ENCODE results near the gene SNX27.
"Not testable (repeated sequence)": the region's sequence is repeated elsewhere in the genome, so short reads cannot be mapped to it uniquely, and the experiment has no call there.

SNX27 gene

DNA sequence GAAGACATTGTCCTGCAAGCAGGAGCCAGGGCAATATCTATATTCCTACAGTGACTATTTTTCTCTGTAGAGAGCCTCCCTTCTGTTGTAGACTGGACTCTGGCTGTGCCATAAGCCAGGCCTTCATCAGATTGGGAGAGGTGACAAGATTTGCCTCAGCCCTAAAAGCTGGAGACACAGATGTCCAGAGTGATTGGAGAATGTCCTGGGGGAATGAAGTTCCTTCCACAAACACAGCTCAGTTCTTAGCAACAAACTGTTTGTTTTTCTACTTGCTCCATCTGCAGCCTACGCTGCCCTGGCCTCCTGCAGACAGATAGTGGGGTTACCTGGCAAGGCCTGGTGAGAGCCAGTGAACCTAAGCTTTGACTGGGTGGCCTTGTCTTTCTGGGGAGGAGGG lies 29.9 kb upstream of the SNX27 start:
- Histone ChIP-seq H3K4me1 (ENCODE audit: control insufficient read depth, insufficient read depth, low read length) (peaks cover 33% of the 10 kb centered on the region), H3K36me3 (ENCODE audit: control insufficient read depth, insufficient read depth, low read length) (peaks cover 4% of the 10 kb centered on the region), H3K4me3 (ENCODE audit: low read length) (no peak overlapping the region), H3K9me3 (ENCODE audit: control insufficient read depth, low read length) (no peaks in the 10 kb centered on the region), H3K27me3 (ENCODE audit: control insufficient read depth, insufficient read depth, low read length) (no peaks in the 10 kb centered on the region), H3K9ac (ENCODE audit: low read length) (no peak overlapping the region)

DNA sequence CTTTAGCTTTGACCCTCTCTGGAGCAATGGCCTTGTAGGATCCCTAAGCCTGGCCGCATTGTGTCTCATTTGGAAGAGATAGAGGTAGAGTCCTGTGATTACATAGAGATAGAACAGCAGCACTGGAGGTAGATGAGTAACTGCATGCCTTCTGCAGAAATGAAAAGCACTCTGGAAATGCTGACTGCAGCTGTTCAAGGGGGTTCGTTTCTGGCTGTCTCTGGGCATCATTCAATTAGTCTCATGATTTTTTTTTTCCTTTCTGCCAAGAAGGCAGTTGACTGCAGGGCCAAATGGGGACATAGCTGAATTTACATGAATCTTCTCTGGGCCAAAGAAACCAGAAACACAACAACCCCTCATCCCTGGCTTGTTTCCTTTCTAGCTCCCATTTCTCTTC lies 28.1 kb upstream of the SNX27 start:
- H3K36me3 ChIP-seq (ENCODE audit: control insufficient read depth, insufficient read depth, low read length), result peaks cover 4% of the 10 kb centered on the region

DNA sequence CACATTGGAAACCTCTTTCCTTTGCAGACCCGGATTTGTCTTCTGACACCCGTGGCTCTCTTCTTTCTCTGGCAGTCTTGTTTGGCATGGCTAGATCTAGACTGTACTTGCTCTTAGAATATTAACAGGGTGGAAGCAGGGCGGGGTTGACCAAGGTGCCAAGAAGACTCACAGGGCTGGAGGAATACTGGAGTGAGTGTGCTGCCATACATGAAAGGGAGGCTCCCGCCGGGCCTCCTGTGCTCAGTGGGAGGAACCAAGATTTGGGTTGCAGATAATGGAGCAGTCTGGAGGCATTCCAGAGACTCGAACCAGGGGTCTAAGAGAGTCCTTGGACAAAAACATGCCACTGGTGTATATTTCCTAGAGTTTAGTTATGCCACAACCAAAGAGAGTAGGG lies 27.6 kb upstream of the SNX27 start:
- peaks cover 27% of the 10 kb centered on the region for H3K4me1 ChIP-seq (ENCODE audit: control insufficient read depth, insufficient read depth, low read length)
- peaks cover 4% of the 10 kb centered on the region for H3K36me3 ChIP-seq (ENCODE audit: control insufficient read depth, insufficient read depth, low read length)
- no peak overlapping the region for H3K4me3 ChIP-seq (ENCODE audit: low read length)
- no peak overlapping the region for H3K9ac ChIP-seq (ENCODE audit: low read length)
- no peaks in the 10 kb centered on the region for H3K9me3 ChIP-seq (ENCODE audit: control insufficient read depth, low read length)
- no peaks in the 10 kb centered on the region for H3K27me3 ChIP-seq (ENCODE audit: control insufficient read depth, insufficient read depth, low read length)

More for the DNA sequence above, 28.1 kb upstream of the SNX27 start:
- Histone ChIP-seq H3K4me3 (ENCODE audit: low read length) (no peak overlapping the region), H3K4me1 (ENCODE audit: control insufficient read depth, insufficient read depth, low read length) (peaks cover 29% of the 10 kb centered on the region), H3K9ac (ENCODE audit: low read length) (no peak overlapping the region), H3K27me3 (ENCODE audit: control insufficient read depth, insufficient read depth, low read length) (no peaks in the 10 kb centered on the region), H3K9me3 (ENCODE audit: control insufficient read depth, low read length) (no peaks in the 10 kb centered on the region)

DNA sequence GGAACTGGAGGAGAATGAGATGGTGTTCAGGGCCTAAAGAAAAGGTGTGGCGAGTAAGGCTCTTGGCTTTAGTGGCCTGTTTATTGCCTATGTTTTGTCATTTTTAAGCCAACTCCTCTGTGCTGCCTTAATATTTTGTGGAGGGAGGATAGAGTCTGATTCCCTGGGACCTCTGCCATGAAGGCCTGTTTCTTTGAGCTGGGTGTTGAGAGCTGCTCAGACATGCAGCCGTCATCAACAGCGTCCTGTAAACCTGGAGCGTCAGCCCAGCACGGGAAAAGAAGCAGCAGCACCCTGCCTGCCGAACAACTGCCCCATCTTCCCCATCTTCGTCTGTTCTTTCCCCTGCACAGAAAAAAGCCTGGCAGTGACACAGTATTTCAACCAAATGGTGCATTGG lies 27.1 kb upstream of the SNX27 start:
- H3K4me3 ChIP-seq (ENCODE audit: low read length), result no peak overlapping the region
- H3K9ac ChIP-seq (ENCODE audit: low read length), result no peak overlapping the region
- no peaks in the 10 kb centered on the region for H3K9me3 ChIP-seq (ENCODE audit: control insufficient read depth, low read length)
- H3K4me1 ChIP-seq (ENCODE audit: control insufficient read depth, insufficient read depth, low read length), result peaks cover 27% of the 10 kb centered on the region
- no peaks in the 10 kb centered on the region for H3K27me3 ChIP-seq (ENCODE audit: control insufficient read depth, insufficient read depth, low read length)
- H3K36me3 ChIP-seq (ENCODE audit: control insufficient read depth, insufficient read depth, low read length), result peaks cover 4% of the 10 kb centered on the region

DNA sequence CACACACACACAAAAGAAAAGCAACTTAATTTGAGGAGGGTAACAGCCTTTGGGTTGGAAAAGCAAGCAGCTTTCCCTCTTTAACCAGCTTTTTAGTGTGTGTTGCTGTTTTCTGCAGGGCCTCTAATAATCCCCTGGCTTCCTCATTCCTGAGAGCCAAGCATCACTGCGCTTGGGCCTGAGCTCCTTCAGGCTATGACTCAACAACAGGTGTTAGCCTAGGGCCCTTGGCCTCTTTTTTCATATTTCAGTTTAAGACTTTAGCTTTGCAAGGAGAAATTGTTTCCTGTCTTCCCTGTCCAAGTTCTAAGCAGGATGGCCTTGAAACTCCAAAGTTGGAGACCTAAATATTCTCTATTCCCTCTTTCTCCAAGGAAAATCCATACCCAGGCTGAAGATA lies 26.2 kb upstream of the SNX27 start:
- H3K27me3 ChIP-seq (ENCODE audit: control insufficient read depth, insufficient read depth, low read length), result no peaks in the 10 kb centered on the region
- no peak overlapping the region for H3K4me3 ChIP-seq (ENCODE audit: low read length)
- H3K36me3 ChIP-seq (ENCODE audit: control insufficient read depth, insufficient read depth, low read length), result peaks cover 4% of the 10 kb centered on the region
- H3K9me3 ChIP-seq (ENCODE audit: control insufficient read depth, low read length), result no peaks in the 10 kb centered on the region
- H3K9ac ChIP-seq (ENCODE audit: low read length), result no peak overlapping the region
- H3K4me1 ChIP-seq (ENCODE audit: control insufficient read depth, insufficient read depth, low read length), result peaks cover 27% of the 10 kb centered on the region

DNA sequence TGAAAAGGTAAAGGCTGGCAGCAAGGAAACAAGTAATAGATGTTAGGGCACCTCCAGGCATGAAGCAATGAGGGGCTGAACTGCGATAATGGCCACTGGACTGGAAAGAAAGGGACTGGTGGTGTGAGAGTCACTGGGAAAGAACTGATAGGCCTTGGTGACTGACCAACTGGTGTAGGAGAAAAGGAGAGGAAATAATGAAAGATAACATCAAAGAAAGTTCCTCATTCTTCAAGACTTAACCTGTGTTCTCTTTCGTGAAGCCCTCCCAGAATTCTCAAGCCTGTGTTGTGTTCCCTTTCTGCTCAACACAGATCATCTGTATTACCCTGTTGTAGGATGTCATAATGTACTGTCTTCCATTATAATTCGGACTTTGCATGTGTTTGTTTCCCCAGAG lies 20.9 kb upstream of the SNX27 start:
- H3K9me3 ChIP-seq (ENCODE audit: control insufficient read depth, low read length), result no peaks in the 10 kb centered on the region
- H3K36me3 ChIP-seq (ENCODE audit: control insufficient read depth, insufficient read depth, low read length), result no peaks in the 10 kb centered on the region
- no peak overlapping the region for H3K9ac ChIP-seq (ENCODE audit: low read length)
- peaks cover 6% of the 10 kb centered on the region for H3K4me1 ChIP-seq (ENCODE audit: control insufficient read depth, insufficient read depth, low read length)
- no peak overlapping the region for H3K4me3 ChIP-seq (ENCODE audit: low read length)
- no peaks in the 10 kb centered on the region for H3K27me3 ChIP-seq (ENCODE audit: control insufficient read depth, insufficient read depth, low read length)

DNA sequence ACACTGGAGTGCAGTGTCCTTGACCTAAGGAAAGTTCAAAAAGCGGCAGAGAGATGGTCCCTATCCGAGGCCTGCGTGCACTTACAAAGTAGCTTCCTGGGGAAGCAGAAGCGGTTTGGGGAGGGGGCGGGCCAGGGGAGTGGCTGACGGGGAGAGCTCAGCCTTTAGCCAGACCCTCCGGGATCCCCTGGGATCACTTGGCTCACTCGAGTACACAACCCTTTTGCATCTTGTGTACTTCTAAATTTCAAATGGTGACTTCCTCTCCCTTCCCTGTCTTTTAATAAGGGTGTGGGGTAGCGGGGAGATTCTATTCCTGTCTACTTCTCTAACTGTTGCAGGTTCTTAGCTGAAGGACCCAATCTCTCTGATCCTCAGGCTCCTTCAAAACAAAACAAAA lies 18.1 kb upstream of the SNX27 start:
- no peaks in the 10 kb centered on the region for H3K27me3 ChIP-seq (ENCODE audit: control insufficient read depth, insufficient read depth, low read length)
- H3K9ac ChIP-seq (ENCODE audit: low read length), result no peak overlapping the region
- H3K9me3 ChIP-seq (ENCODE audit: control insufficient read depth, low read length), result no peaks in the 10 kb centered on the region
- no peak overlapping the region for H3K4me3 ChIP-seq (ENCODE audit: low read length)
- no peaks in the 10 kb centered on the region for H3K4me1 ChIP-seq (ENCODE audit: control insufficient read depth, insufficient read depth, low read length)
- no peaks in the 10 kb centered on the region for H3K36me3 ChIP-seq (ENCODE audit: control insufficient read depth, insufficient read depth, low read length)

DNA sequence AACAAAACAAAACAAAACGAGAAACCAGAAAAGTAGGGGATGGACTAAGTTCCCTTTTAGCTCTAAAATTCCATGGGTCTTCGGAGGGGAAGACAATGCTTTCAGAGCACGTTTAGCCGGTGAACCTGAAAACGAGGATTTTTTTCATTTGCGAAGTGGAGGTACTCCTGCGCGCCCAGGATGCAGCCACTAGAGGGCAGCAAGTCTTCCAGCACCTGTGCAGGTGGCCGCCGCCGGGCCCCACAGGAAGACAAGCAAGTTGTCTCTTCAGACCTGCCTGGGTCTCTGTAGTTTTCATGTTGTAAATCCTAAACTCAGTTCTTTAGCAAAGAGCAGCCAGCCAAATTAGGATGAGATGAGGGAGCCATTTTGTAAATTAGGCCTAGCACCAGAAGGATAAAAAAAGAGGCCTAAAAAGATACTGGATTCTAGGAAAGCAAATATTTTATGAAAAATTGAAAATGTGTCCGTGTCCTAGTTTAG lies 17.7 kb upstream of the SNX27 start:
- Histone ChIP-seq H3K4me1 (ENCODE audit: control insufficient read depth, insufficient read depth, low read length) (no peaks in the 10 kb centered on the region), H3K9ac (ENCODE audit: low read length) (no peak overlapping the region), H3K4me3 (ENCODE audit: low read length) (no peak overlapping the region), H3K36me3 (ENCODE audit: control insufficient read depth, insufficient read depth, low read length) (no peaks in the 10 kb centered on the region), H3K9me3 (ENCODE audit: control insufficient read depth, low read length) (no peaks in the 10 kb centered on the region), H3K27me3 (ENCODE audit: control insufficient read depth, insufficient read depth, low read length) (no peaks in the 10 kb centered on the region)

DNA sequence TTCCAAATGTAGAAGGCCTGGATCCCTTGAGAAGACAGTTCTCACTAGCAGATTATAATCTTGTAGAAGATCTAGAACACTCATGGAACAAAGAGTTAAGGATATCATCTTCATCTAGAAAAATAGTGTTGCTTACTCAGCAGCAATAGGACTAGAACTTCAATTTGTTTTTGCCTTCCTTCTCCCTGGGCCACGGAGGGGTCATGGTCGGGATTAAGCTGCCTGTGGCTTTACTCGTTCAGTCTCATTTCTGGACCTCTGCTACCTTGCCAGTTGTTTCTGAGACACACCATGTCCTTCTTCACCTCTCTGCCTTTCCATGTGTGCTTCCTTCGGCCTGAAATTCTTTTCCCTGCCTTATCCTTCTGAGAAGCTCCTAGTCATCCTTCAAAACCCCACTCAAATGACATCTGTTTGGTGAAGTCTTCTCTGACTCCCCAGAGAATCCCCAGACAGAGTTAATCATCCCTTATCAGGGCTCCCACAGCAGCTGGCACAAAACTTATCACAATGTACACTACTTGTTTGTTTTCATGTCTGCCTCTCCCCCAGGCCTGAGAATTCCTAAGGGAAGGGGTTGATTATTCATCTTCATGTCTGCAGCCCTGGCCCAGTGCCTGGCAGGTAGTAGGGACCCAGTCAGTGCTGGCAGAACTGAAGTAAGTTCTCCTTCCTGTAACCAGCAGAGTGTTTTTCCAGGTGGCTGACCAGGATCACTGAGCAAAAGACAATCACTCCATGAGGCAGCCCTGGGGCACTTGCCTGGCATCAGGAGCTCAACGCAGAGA lies 15.5 kb upstream of the SNX27 start:
- Histone ChIP-seq H3K9me3 (ENCODE audit: control insufficient read depth, low read length) (no peaks in the 10 kb centered on the region), H3K4me1 (ENCODE audit: control insufficient read depth, insufficient read depth, low read length) (no peaks in the 10 kb centered on the region), H3K9ac (ENCODE audit: low read length) (no peak overlapping the region), H3K36me3 (ENCODE audit: control insufficient read depth, insufficient read depth, low read length) (no peaks in the 10 kb centered on the region), H3K27me3 (ENCODE audit: control insufficient read depth, insufficient read depth, low read length) (no peaks in the 10 kb centered on the region), H3K4me3 (ENCODE audit: low read length) (no peak overlapping the region)

DNA sequence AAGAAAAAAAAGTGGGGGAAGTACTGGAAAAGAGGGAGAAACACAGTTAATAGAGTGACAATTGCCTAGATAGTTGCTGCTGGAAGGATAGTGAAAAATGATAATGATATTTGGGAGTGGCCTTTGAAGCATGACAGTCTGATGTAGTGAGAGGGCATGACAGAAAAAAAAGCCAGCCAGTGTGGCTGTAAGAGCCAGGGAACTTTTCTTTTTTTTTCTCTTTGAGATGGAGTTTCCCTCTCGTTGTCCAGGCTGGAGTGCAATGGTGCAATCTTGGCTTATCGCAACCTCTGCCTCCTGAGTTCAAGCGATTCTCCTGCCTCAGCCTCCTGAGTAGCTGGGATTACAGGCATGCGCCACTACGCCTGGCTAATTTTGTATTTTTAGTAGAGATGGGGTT lies 9.3 kb upstream of the SNX27 start:
- H3K9ac ChIP-seq (ENCODE audit: low read length); H3K36me3 ChIP-seq (ENCODE audit: control insufficient read depth, insufficient read depth, low read length); H3K27me3 ChIP-seq (ENCODE audit: control insufficient read depth, insufficient read depth, low read length); H3K4me3 ChIP-seq (ENCODE audit: low read length); H3K9me3 ChIP-seq (ENCODE audit: control insufficient read depth, low read length): not testable (repeated sequence)
- peaks cover 13% of the 10 kb centered on the region for H3K4me1 ChIP-seq (ENCODE audit: control insufficient read depth, insufficient read depth, low read length)

DNA sequence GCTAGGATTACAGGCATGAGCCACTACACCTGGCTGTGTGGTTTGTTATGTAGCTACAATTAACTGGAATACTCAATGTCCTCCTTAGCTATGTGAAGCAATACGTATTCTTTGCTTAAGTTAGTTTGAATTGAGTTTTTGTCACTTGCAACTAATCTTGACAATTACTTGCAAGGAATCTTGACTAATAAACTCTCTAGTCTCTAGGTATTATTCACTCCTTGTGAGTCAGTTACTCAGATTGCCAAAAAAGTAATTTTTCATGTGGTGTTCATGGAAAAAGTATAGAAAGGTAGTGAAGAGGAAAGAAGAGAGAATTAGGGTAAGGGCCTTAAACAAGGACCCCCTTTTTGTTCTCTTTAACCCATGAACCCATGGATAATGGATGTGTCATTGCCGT lies 7.6 kb upstream of the SNX27 start:
- Histone ChIP-seq H3K27me3 (ENCODE audit: control insufficient read depth, insufficient read depth, low read length) (no peaks in the 10 kb centered on the region), H3K4me1 (ENCODE audit: control insufficient read depth, insufficient read depth, low read length) (peaks cover 13% of the 10 kb centered on the region), H3K9me3 (ENCODE audit: control insufficient read depth, low read length) (no peaks in the 10 kb centered on the region)

DNA sequence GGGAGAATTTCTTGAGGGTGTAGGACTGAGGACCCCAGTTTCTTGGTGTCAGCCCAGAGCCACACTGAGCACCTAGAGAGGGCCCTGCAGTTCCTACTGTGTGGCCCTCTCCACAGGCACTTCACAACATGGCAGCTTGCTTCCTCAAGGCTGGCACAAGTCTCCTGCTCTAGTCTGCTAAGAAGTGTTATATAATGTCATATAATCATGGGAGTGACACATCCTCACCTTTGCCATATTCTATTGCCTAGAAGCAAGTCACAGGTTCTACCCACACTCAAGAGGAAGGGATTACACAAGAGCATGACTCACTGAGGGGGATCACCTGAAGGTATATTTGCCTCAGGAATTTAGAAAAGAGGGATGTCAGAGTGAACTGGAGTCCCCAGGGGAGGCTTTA lies 5.5 kb upstream of the SNX27 start:
- H3K4me3 ChIP-seq (ENCODE audit: low read length), result no peak overlapping the region
- H3K9me3 ChIP-seq (ENCODE audit: control insufficient read depth, low read length), result no peaks in the 10 kb centered on the region
- H3K36me3 ChIP-seq (ENCODE audit: control insufficient read depth, insufficient read depth, low read length), result no peaks in the 10 kb centered on the region
- peaks cover 15% of the 10 kb centered on the region for H3K4me1 ChIP-seq (ENCODE audit: control insufficient read depth, insufficient read depth, low read length)
- no peaks in the 10 kb centered on the region for H3K27me3 ChIP-seq (ENCODE audit: control insufficient read depth, insufficient read depth, low read length)
- no peak overlapping the region for H3K9ac ChIP-seq (ENCODE audit: low read length)

More for the DNA sequence above, 7.6 kb upstream of the SNX27 start:
- Histone ChIP-seq H3K4me3 (ENCODE audit: low read length) (no peak overlapping the region), H3K9ac (ENCODE audit: low read length) (no peak overlapping the region), H3K36me3 (ENCODE audit: control insufficient read depth, insufficient read depth, low read length) (no peaks in the 10 kb centered on the region)

DNA sequence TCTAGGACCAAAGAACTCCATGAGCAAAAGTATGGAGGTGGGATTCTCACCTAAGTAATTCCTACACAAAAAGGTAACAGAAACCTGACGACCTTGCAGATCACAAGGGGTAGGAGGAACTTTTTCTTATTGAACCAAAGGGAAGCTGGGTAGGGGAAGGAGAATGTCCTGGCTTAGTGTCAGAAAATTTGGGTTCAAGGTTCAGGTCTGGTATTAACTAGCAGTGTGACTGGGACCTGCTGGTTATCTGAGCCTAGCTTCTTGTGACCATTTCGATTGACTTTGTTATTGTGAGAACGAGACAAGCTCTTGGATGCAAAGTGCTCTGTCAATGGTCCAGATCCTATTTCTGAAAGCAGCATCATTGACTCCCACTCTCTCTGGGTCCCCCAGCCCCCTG lies 5.0 kb upstream of the SNX27 start:
- Histone ChIP-seq H3K4me1 (ENCODE audit: control insufficient read depth, insufficient read depth, low read length) (peaks cover 18% of the 10 kb centered on the region), H3K27me3 (ENCODE audit: control insufficient read depth, insufficient read depth, low read length) (no peaks in the 10 kb centered on the region), H3K9ac (ENCODE audit: low read length) (no peak overlapping the region), H3K9me3 (ENCODE audit: control insufficient read depth, low read length) (no peaks in the 10 kb centered on the region), H3K4me3 (ENCODE audit: low read length) (no peak overlapping the region), H3K36me3 (ENCODE audit: control insufficient read depth, insufficient read depth, low read length) (no peaks in the 10 kb centered on the region)

Data from mucosa of stomach (tissue), 1 donor.